ENCODE data around the gene GPR161.
"Not testable (repeated sequence)": the region's sequence is repeated elsewhere in the genome, so short reads cannot be mapped to it uniquely, and the experiment has no call there.

GRCh38 chr1:168056152-168056551 is 80.6 kb downstream of the GPR161 start:
- TF ChIP-seq EP300, CTCF (IDR thresholded peaks at IDR 0.05): not testable (repeated sequence)

Measured in tibial nerve (tissue), 4 donors.